Measurements from ENCODE around the gene CACNB2. TPM values are rescaled to one million over a fixed set of nuclear protein-coding genes. Genes with fewer than 3 reads are reported as not detected.

CACNB2 gene
- total RNA-seq, 2 donors from 2014 or later = not detected

GRCh38 chr10:18211862-18212261 lies 71.6 kb downstream of the CACNB2 start:
- no peak overlapping the region for H3K4me3 Mint-ChIP-seq
- H3K36me3 Mint-ChIP-seq (ENCODE audit: insufficient read depth in 2 of 2) = no peaks in the 10 kb centered on the region
- H3K27me3 Mint-ChIP-seq (ENCODE audit: low read depth) = no peaks in the 10 kb centered on the region
- H3K27ac Mint-ChIP-seq = no peak overlapping the region
- no peaks in the 10 kb centered on the region for H3K9me3 Mint-ChIP-seq
- DNase-seq = no peak
- H3K4me1 Mint-ChIP-seq (ENCODE audit: low read depth) = no peaks in the 10 kb centered on the region
- ATAC-seq (replicated peaks in 1 of 2) = no peak

GRCh38 chr10:18213271-18213670 lies 73.0 kb downstream of the CACNB2 start:
- H3K27me3 Mint-ChIP-seq (ENCODE audit: low read depth) = no peaks in the 10 kb centered on the region
- ATAC-seq (replicated peaks in 1 of 2) (no peak), DNase-seq (no peak)
- no peaks in the 10 kb centered on the region for H3K36me3 Mint-ChIP-seq (ENCODE audit: insufficient read depth in 2 of 2)
- H3K9me3 Mint-ChIP-seq = no peaks in the 10 kb centered on the region
- H3K27ac Mint-ChIP-seq = no peak overlapping the region
- H3K4me1 Mint-ChIP-seq (ENCODE audit: low read depth) = no peaks in the 10 kb centered on the region
- H3K4me3 Mint-ChIP-seq = no peak overlapping the region

DNA sequence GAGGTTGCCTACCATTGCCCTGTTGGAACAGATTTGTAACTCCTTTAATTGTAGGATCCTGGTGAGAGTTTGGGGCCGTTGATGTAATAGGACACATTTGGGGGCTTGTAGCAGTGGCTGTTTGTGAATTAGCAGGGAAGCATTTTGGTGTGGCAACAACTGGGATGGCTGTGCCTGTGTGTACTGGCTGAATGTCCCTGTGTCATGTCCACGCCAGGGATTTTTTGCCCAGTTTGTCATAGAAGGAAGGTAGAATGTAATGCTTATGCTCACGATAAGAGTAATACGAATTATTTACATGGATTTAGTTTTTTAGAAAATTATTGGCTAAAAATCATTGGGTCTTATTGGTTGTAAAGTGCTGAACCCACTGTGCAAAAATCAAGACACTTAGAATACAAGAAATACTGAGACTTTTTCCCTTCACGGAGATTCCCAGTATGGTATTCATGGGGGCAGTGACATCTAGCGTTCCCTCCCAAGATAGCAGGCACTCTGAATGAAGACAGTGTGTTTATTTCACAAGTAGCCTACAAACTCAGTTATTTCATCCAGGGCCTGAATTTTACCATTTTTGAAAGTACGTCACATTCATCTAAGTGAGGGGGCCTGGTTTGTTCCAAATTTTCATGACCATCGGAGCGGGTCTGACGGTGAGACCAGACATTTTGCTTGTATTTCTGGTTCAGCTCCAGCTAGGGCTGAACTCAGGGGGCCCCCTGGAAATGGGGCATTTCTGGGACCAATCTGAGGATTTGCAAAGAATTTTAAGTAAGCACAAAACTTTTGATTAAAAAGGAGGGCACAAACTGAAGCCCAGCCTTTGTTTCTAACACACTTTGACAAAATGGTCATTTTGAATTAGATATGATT lies 74.7 kb downstream of the CACNB2 start:
- no peak overlapping the region for H3K4me3 Mint-ChIP-seq
- no peaks in the 10 kb centered on the region for H3K4me1 Mint-ChIP-seq (ENCODE audit: low read depth)
- DNase-seq (peak; percentile 7 to 11), ATAC-seq (replicated peaks in 1 of 2) (no peak)
- no peaks in the 10 kb centered on the region for H3K9me3 Mint-ChIP-seq
- H3K27me3 Mint-ChIP-seq (ENCODE audit: low read depth) = no peaks in the 10 kb centered on the region
- H3K27ac Mint-ChIP-seq = no peak overlapping the region
- H3K36me3 Mint-ChIP-seq (ENCODE audit: insufficient read depth in 2 of 2) = no peaks in the 10 kb centered on the region

DNA sequence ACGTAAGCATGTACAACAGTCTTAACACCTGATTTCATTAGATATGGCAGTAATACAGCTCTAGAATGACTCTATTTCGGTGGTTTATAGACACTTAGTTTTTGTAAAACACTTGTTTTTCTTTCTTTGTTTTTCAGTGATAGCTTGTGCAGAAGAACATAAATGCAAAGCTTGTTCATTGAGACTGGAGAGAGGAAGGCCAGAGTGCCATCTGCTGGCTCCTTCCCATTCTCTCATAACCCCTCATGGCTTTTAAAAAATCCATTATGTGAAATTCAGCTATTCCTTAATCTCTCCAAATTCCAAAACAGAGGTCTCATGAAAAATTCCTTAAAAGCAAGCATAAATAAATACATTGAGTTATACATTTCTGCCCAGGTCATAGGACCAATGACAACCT lies 76.3 kb downstream of the CACNB2 start:
- H3K9me3 Mint-ChIP-seq = no peaks in the 10 kb centered on the region
- no peak overlapping the region for H3K27ac Mint-ChIP-seq
- H3K27me3 Mint-ChIP-seq (ENCODE audit: low read depth) = no peaks in the 10 kb centered on the region
- DNase-seq (no peak), ATAC-seq (replicated peaks in 1 of 2) (no peak)
- no peak overlapping the region for H3K4me3 Mint-ChIP-seq
- H3K4me1 Mint-ChIP-seq (ENCODE audit: low read depth) = no peaks in the 10 kb centered on the region
- no peaks in the 10 kb centered on the region for H3K36me3 Mint-ChIP-seq (ENCODE audit: insufficient read depth in 2 of 2)

DNA sequence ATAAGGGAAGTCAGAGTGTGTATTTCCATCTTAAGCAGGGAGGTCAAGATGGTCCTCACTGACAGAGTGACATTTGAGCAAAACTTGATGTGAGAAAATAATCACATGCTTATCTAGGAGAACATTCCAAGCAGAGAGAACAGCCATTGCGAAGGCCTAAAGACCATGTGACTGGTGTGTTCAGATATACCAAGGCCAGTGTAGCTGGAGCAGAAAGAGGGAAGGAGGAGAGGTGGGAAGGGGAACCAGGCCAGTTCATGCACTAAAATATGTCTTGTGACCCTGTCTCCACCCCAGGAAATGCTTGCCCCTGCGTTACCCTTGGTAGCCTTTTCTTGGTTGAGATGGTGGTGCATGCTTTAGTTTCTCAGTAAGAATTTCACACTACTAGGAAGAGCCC lies 77.4 kb downstream of the CACNB2 start:
- no peaks in the 10 kb centered on the region for H3K36me3 Mint-ChIP-seq (ENCODE audit: insufficient read depth in 2 of 2)
- no peak overlapping the region for H3K4me3 Mint-ChIP-seq
- H3K4me1 Mint-ChIP-seq (ENCODE audit: low read depth) = no peaks in the 10 kb centered on the region
- no peaks in the 10 kb centered on the region for H3K27me3 Mint-ChIP-seq (ENCODE audit: low read depth)
- H3K9me3 Mint-ChIP-seq = no peaks in the 10 kb centered on the region
- no peak for DNase-seq
- no peak overlapping the region for H3K27ac Mint-ChIP-seq
- no peak for ATAC-seq (replicated peaks in 1 of 2)

- H3K4me1 Mint-ChIP-seq (ENCODE audit: low read depth) = no peaks in the 10 kb centered on the region
- no peaks in the 10 kb centered on the region for H3K36me3 Mint-ChIP-seq (ENCODE audit: insufficient read depth in 2 of 2)
- no peak overlapping the region for H3K27ac Mint-ChIP-seq
- no peaks in the 10 kb centered on the region for H3K9me3 Mint-ChIP-seq
- ATAC-seq (replicated peaks in 1 of 2) (no peak), DNase-seq (no peak)
- H3K4me3 Mint-ChIP-seq = no peak overlapping the region
- H3K27me3 Mint-ChIP-seq (ENCODE audit: low read depth) = no peaks in the 10 kb centered on the region
Measured at GRCh38 chr10:18219146-18219545, 78.9 kb downstream of the CACNB2 start.

- Mint-ChIP-seq H3K4me3 (no peak overlapping the region), H3K36me3 (ENCODE audit: insufficient read depth in 2 of 2) (no peaks in the 10 kb centered on the region), H3K27me3 (ENCODE audit: low read depth) (no peaks in the 10 kb centered on the region), H3K27ac (no peak overlapping the region), H3K9me3 (no peaks in the 10 kb centered on the region), H3K4me1 (ENCODE audit: low read depth) (no peaks in the 10 kb centered on the region)
- ATAC-seq (replicated peaks in 1 of 2) = peak in 1 of 2 donors; percentile 56
- DNase-seq = no peak
Measured at GRCh38 chr10:18221123-18221522, 80.9 kb downstream of the CACNB2 start.

DNA sequence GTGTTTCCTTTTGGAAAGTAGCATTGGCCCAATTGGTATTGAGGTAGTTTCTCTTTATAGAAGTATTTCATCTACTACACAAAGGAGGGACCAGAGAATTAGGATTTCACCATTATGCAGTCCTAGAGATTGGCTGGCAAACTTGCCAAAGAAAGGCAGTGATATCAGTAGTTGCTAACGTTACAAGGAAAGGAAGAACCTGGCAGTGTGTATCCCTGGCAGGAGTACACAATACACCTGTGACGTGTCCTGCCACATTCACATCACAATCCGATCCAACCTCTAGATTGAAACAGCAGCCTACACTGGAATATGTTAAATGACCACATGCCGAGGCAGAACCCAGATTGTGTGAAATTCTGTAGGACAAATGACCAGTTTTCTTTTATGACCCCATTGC lies 81.7 kb downstream of the CACNB2 start:
- DNase-seq (no peak), ATAC-seq (replicated peaks in 1 of 2) (no peak)
- Mint-ChIP-seq H3K36me3 (ENCODE audit: insufficient read depth in 2 of 2) (no peaks in the 10 kb centered on the region), H3K4me3 (no peak overlapping the region), H3K4me1 (ENCODE audit: low read depth) (no peaks in the 10 kb centered on the region), H3K27me3 (ENCODE audit: low read depth) (no peaks in the 10 kb centered on the region), H3K27ac (no peak overlapping the region), H3K9me3 (no peaks in the 10 kb centered on the region)

GRCh38 chr10:18222866-18223265 lies 82.6 kb downstream of the CACNB2 start:
- Mint-ChIP-seq H3K27me3 (ENCODE audit: low read depth) (no peaks in the 10 kb centered on the region), H3K4me1 (ENCODE audit: low read depth) (no peaks in the 10 kb centered on the region), H3K4me3 (no peak overlapping the region), H3K27ac (no peak overlapping the region), H3K36me3 (ENCODE audit: insufficient read depth in 2 of 2) (no peaks in the 10 kb centered on the region), H3K9me3 (no peaks in the 10 kb centered on the region)
- DNase-seq (no peak), ATAC-seq (replicated peaks in 1 of 2) (peak in 1 of 2 donors; percentile 66)

DNA sequence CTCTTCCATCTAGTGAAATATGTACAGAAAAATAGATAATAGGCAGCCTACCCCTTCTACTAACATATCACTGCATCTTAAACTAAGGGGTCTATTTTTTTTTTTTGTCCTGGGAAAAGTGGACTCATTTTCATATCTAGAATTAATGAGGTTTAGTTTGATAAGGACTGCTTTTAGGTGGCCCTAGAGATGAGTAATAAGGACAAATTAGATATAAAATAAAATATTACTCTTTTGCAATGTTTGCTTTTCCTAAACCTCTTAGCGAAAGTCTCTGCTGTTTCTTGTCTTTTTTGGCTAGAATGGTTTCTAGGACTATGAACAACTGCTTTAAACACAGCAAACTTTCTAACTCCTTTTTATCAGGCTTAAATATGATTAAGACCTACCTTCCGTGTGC lies 83.7 kb downstream of the CACNB2 start:
- ATAC-seq (replicated peaks in 1 of 2) (no peak), DNase-seq (no peak)
- H3K4me1 Mint-ChIP-seq (ENCODE audit: low read depth) = no peaks in the 10 kb centered on the region
- no peaks in the 10 kb centered on the region for H3K9me3 Mint-ChIP-seq
- H3K27ac Mint-ChIP-seq = no peak overlapping the region
- no peaks in the 10 kb centered on the region for H3K36me3 Mint-ChIP-seq (ENCODE audit: insufficient read depth in 2 of 2)
- no peaks in the 10 kb centered on the region for H3K27me3 Mint-ChIP-seq (ENCODE audit: low read depth)
- no peak overlapping the region for H3K4me3 Mint-ChIP-seq

- no peak overlapping the region for H3K4me3 Mint-ChIP-seq
- no peak for ATAC-seq (replicated peaks in 1 of 2)
- no peaks in the 10 kb centered on the region for H3K4me1 Mint-ChIP-seq (ENCODE audit: low read depth)
- H3K9me3 Mint-ChIP-seq = no peaks in the 10 kb centered on the region
- H3K27ac Mint-ChIP-seq = no peak overlapping the region
- no peak for DNase-seq
- H3K36me3 Mint-ChIP-seq (ENCODE audit: insufficient read depth in 2 of 2) = no peaks in the 10 kb centered on the region
- no peaks in the 10 kb centered on the region for H3K27me3 Mint-ChIP-seq (ENCODE audit: low read depth)
Measured at GRCh38 chr10:18224626-18225445, 84.6 kb downstream of the CACNB2 start.

GRCh38 chr10:18226336-18226735 lies 86.1 kb downstream of the CACNB2 start:
- ATAC-seq (replicated peaks in 1 of 2) (no peak), DNase-seq (no peak)
- Mint-ChIP-seq H3K4me3 (no peak overlapping the region), H3K36me3 (ENCODE audit: insufficient read depth in 2 of 2) (no peaks in the 10 kb centered on the region), H3K27ac (no peak overlapping the region), H3K4me1 (ENCODE audit: low read depth) (no peaks in the 10 kb centered on the region), H3K27me3 (ENCODE audit: low read depth) (no peaks in the 10 kb centered on the region), H3K9me3 (no peaks in the 10 kb centered on the region)

- Mint-ChIP-seq H3K4me3 (no peak overlapping the region), H3K9me3 (no peaks in the 10 kb centered on the region), H3K27me3 (ENCODE audit: low read depth) (no peaks in the 10 kb centered on the region), H3K27ac (no peak overlapping the region), H3K4me1 (ENCODE audit: low read depth) (no peaks in the 10 kb centered on the region), H3K36me3 (ENCODE audit: insufficient read depth in 2 of 2) (no peaks in the 10 kb centered on the region)
- DNase-seq = no peak
- no peak for ATAC-seq (replicated peaks in 1 of 2)
Measured at GRCh38 chr10:18229826-18230225, 89.6 kb downstream of the CACNB2 start.

Measured in activated T-cell treated with anti-CD3 and anti-CD28 coated beads, Interleukin-2, amount 50 U/mL, for 72 hours (primary cell).